ENCODE data around the gene SHC2.
"Not testable (repeated sequence)": the region's sequence is repeated elsewhere in the genome, so short reads cannot be mapped to it uniquely, and the experiment has no call there.

The SHC2 gene

GRCh38 chr19:427675-428074, 33.2 kb downstream of the SHC2 start:
- not testable (repeated sequence) for DNase-seq (ENCODE audit: low read depth in 4 of 4, low spot score in 1 of 4)

GRCh38 chr19:426725-427445, 33.9 kb downstream of the SHC2 start:
- DNase-seq (ENCODE audit: low read depth in 4 of 4, low spot score in 1 of 4): no peak

DNA sequence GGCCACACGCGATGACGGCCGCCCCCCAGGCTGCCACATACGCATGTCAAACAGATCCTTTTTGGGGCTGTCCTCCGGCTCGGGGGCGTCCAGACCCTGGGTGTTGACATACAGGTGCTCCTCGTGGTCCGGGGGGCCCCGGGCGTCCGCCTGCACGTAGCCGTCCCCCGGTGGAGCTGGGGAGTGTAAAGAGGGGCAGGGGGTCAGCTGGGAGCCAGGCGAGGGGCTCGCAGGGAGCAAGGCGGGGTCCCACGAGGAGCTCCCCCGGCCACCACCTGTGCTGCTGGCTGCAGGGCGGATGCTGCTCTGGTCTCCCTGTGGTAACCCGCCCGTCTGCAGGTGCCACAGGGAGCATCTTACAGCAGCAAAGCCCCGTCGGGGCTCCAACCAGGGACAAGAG, 35.8 kb downstream of the SHC2 start:
- DNase-seq (ENCODE audit: low read depth in 4 of 4, low spot score in 1 of 4): no peak

GRCh38 chr19:424546-424945, 36.3 kb downstream of the SHC2 start:
- no peak for DNase-seq (ENCODE audit: low read depth in 4 of 4, low spot score in 1 of 4)

DNA sequence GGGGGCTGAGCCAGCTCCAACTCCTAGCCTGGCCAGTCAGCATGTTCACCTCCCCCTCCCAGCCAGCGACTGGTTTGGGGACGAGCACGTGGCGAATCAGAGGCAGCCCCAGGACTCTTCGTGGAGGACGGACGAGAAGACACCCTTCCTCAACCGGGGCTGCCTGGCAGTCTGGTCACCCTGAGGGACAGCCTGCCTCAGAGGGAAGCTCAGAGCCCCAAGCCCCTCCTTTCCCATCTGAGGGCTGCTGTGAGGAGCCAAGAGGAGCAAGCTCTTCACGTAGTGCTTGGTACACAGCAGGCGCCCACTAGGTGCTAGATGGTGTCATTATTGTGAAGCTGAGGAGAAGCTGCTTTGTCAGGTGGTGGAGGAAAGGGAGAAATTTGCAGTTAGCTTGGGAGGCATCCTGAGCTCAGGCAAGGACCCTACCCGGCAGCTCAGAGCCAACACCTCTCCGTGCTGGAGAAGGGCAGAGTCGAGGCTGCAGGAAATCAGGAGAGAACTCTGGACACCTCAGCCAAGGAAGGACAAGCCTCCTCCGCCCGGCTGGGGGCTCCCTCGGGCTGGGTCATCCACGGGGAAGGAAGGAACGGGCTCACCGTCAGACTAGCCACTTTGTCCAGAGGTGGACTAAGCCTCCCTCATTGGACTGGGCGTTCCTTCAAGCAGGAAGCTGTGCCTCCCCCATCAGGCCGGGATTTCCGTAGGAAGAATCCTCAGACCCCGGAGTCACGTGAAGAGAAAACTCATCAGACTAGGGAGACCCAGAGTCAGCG, 37.0 kb downstream of the SHC2 start:
- DNase-seq (ENCODE audit: low read depth in 4 of 4, low spot score in 1 of 4): no peak

GRCh38 chr19:422917-423226, 38.0 kb downstream of the SHC2 start:
- DNase-seq (ENCODE audit: low read depth in 4 of 4, low spot score in 1 of 4): not testable (repeated sequence)

DNA sequence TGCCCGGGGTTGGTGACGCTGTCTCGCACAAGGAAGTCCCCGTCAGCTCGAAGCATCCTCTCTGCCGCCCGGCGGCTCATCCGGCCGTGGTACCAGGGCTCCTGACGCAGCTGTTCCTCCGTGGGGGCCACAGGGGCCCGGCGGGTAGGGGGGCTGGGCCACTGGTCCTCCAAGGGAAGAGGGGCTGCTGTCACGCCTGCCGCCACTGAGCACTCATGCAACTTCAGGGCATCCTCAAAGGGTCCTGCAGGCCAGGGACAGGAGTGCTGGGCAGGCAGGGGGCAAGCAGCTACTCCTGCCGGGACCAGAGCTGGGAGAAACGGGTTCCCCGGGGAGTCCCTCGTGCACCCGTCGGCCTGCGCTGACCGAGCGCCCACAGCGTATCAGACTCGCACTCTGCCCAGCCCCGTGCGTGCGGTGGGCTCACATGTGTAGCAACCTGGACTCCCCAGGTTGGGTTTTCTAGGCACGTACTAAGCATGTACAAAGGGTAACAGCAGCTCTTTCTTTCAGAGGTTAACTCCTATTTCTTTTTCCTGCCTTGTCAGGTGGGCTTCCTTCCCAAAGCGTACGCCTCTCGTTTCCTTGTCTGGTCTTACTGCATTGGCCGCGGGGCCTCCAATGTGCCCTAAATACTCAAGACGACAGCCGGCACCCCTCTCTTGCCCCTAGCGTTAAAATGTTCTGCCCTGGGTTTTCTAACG, 38.5 kb downstream of the SHC2 start:
- DNase-seq (ENCODE audit: low read depth in 4 of 4, low spot score in 1 of 4): no peak

- no peak for DNase-seq (ENCODE audit: low read depth in 4 of 4, low spot score in 1 of 4)
Observed at GRCh38 chr19:419721-420515, 40.9 kb downstream of the SHC2 start.

DNA sequence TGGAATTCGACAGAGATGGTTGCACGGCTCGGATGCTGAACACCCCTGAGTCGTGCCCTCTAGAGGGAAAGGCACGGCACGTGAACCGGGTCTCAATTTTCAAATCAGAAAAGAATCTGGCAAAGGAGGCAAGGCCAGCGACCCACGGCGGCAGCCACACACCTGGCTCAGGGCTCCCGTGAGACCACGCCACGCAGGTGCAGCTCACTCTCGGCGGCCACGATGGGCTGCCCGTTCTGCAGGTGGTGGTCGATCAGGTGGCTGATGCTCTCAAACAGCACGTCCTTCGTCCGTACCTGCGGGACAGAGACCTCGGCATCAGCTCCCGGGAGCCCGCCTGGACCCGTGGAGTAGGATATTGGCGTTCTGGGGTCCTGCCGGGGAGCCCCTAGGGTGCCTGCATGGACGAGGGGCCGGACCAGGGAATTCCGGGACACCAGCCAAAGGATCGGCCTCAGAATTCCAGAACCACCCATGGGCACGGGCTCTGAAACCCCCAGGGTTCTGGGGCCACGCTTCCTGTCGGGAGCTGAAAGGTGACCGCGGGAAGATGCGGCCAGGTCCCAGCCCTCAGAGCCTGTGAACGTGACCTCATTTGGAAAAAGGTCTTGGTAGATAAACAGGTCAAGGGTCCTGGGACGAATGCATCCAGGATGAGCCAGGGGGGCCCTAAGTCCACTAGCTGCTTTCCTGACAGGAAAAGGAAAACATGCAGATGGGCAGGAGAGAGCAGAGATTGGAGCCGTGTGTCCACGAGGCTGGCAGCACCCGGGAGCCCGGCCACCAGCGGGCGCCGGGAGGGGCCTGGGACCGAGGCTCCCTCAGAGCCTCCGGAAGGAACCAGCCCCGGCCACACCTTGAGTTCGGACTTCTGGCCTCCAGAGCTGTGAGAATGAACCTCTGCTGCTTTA, 41.8 kb downstream of the SHC2 start:
- no peak for DNase-seq (ENCODE audit: low read depth in 4 of 4, low spot score in 1 of 4)

DNA sequence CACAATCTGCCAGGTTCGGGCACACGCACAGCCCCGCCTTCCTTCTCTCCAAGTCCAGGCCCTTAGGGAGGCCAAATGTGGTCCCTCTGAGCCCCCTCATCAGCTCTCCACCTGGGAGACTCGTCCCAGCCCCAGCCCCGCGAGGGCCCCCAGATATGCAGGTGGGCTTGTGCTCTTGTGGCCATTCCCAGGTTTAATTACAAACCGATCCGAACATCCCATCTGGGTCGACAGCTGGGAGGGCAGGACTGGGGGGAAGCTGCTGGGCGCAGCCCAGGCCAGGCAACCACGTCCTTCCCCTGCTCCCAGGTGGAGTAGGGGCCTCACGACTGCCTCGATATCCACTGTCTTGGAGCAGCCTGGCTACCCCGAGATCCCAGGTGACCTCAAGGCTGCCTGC, 44.4 kb downstream of the SHC2 start:
- DNase-seq (ENCODE audit: low read depth in 4 of 4, low spot score in 1 of 4): no peak

- no peak for DNase-seq (ENCODE audit: low read depth in 4 of 4, low spot score in 1 of 4)
Observed at GRCh38 chr19:415292-415691, 45.5 kb downstream of the SHC2 start.

GRCh38 chr19:413756-414420, 46.9 kb downstream of the SHC2 start:
- no peak for DNase-seq (ENCODE audit: low read depth in 4 of 4, low spot score in 1 of 4)

- no peak for DNase-seq (ENCODE audit: low read depth in 4 of 4, low spot score in 1 of 4)
Observed at GRCh38 chr19:412356-413355, 48.2 kb downstream of the SHC2 start.

GRCh38 chr19:411723-412355, 49.0 kb downstream of the SHC2 start:
- no peak for DNase-seq (ENCODE audit: low read depth in 4 of 4, low spot score in 1 of 4)

- DNase-seq (ENCODE audit: low read depth in 4 of 4, low spot score in 1 of 4): not testable (repeated sequence)
Observed at GRCh38 chr19:411121-411722, 49.6 kb downstream of the SHC2 start.

GRCh38 chr19:410243-410781, 50.5 kb downstream of the SHC2 start:
- DNase-seq (ENCODE audit: low read depth in 4 of 4, low spot score in 1 of 4): no peak

DNA sequence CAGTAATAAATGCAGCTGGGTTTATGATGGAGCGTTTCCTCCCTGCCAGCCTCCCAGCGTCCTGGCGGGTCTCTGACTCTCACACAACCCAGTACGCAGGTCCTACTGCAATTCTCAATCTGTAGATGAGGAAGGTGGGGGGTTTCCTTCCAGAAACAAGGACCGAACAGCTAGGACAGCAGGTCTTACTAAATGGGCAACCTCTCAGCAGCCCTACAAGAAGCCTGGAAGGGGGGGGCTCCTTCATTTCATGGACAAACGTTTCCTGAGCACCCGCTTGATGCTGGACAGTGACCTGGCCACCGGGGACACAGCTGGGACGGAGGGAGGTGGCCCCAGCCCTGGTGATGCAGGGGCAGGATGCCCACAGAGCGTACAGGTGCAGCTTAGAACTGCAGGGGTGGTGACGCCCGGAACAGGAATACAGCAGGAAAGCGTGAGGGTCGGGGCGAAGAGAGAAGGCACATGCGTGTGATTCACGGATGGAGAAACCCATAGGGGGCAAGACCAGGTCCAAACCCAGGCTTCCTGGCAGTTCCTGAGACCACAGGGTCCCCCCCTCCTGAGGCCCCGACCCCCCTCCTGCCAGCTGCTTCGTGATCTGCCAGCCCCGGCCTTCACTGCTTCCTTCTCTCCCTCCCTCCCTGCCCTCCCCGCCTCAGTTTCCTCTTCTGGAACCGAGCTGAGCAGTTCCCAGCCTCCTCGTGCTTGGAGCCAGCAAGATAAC, 51.2 kb downstream of the SHC2 start:
- DNase-seq (ENCODE audit: low read depth in 4 of 4, low spot score in 1 of 4): no peak

All from stimulated activated CD4-positive, alpha-beta T cell treated with anti-CD3 and anti-CD28 coated beads, Interleukin-1b, Interleukin-23, amount 100 ng/mL, for 24 hours (primary cell).